ENCODE data around the gene CROCC.

- TF ChIP-seq POLR2A (IDR thresholded peaks at IDR 0.05; ENCODE audit: low read length): no peak
- no peak for TF ChIP-seq GATA1 (IDR thresholded peaks at IDR 0.05; ENCODE audit: low read depth, low read length)
Measured at GRCh38 chr1:16986113-16986512, 64.4 kb downstream of the CROCC start.

Data from erythroblast (primary cell).